Measurements from ENCODE around the gene PANK2. TPM values are rescaled to one million over a fixed set of nuclear protein-coding genes. Genes with fewer than 3 reads are reported as not detected.

PANK2 gene
- total RNA-seq, 1 experiment from 2014 or later, result 62.7 TPM

GRCh38 chr20:3846378-3846739 lies 42.8 kb upstream of the PANK2 start (continued):
- no peak for TF ChIP-seq ZNF512 (CRISPR knock-in tag; IDR thresholded peaks at IDR 0.05; ENCODE audit: borderline replicate concordance)
- no peak for TF ChIP-seq NR2C2 (CRISPR knock-in tag; IDR thresholded peaks at IDR 0.05)
- TF ChIP-seq SOX15 (CRISPR knock-in tag; IDR thresholded peaks at IDR 0.05), result no peak
- no peak for TF ChIP-seq CBFB (CRISPR knock-in tag; IDR thresholded peaks at IDR 0.05; ENCODE audit: low read depth)
- no peak for TF ChIP-seq CDX4 (CRISPR knock-in tag; IDR thresholded peaks at IDR 0.05; ENCODE audit: borderline replicate concordance)

- POLR2A ChIA-PET, result no interaction called here
- Mint-ChIP-seq H3K4me3 (peak within 1 kb of the TSS; percentile 85), H3K27ac (no peak within 1 kb of the TSS), H3K4me1 (peaks cover 5% of the 10 kb centered on the region), H3K27me3 (ENCODE audit: low read depth) (no peaks in the 10 kb centered on the region), H3K36me3 (no peaks in the 10 kb centered on the region), H3K9me3 (no peaks in the 10 kb centered on the region)
- DNase-seq (ENCODE audit: low spot score) (peak; percentile 90), ATAC-seq (peak; percentile 94)
- CTCF ChIA-PET, result interaction anchor here (0.8 to 1.0 kb wide), 3 partner anchors 26 to 130 kb away, joined by 3 read pairs; partner anchors contain the start of genes AP5S1 and SPEF1
- TF ChIP-seq TEAD4 (CRISPR knock-in tag; IDR thresholded peaks at IDR 0.05), result no peak
- TF ChIP-seq RORB (CRISPR knock-in tag; IDR thresholded peaks at IDR 0.05), result no peak
- TF ChIP-seq ZNF425 (CRISPR knock-in tag; conservative IDR thresholded peaks at IDR 0.05), result no peak
- no peak for TF ChIP-seq SMAD4 (CRISPR knock-in tag; IDR thresholded peaks at IDR 0.05)
- TF ChIP-seq ARID4B (CRISPR knock-in tag; IDR thresholded peaks at IDR 0.05; ENCODE audit: borderline replicate concordance), result peak; percentile 75
- no peak for TF ChIP-seq ZNF263 (CRISPR knock-in tag; IDR thresholded peaks at IDR 0.05; ENCODE audit: low read depth)
- TF ChIP-seq IRF2 (CRISPR knock-in tag; IDR thresholded peaks at IDR 0.05; ENCODE audit: borderline replicate concordance, low read depth), result no peak
- TF ChIP-seq NR3C1 (CRISPR knock-in tag; conservative IDR thresholded peaks at IDR 0.05; ENCODE audit: low read depth), result no peak
- TF ChIP-seq STAT6 (CRISPR knock-in tag; conservative IDR thresholded peaks at IDR 0.05; ENCODE audit: low read depth), result no peak
- no peak for TF ChIP-seq ZNF423 (CRISPR knock-in tag; IDR thresholded peaks at IDR 0.05)
- no peak for TF ChIP-seq MXD4 (CRISPR knock-in tag; IDR thresholded peaks at IDR 0.05; ENCODE audit: borderline replicate concordance)
- no peak for TF ChIP-seq TCF7 (CRISPR knock-in tag; IDR thresholded peaks at IDR 0.05; ENCODE audit: low read depth)
- TF ChIP-seq CREM (CRISPR knock-in tag; IDR thresholded peaks at IDR 0.05), result no peak
- no peak for TF ChIP-seq JAZF1 (CRISPR knock-in tag; IDR thresholded peaks at IDR 0.05)
- TF ChIP-seq AFF4 (CRISPR knock-in tag; IDR thresholded peaks at IDR 0.05; ENCODE audit: borderline replicate concordance), result no peak
- TF ChIP-seq PRRX2 (CRISPR knock-in tag; IDR thresholded peaks at IDR 0.05), result no peak
Observed at GRCh38 chr20:3846740-3847428, 42.3 kb upstream of the PANK2 start, which contains the start of gene MAVS. MAVS (plus strand) TSS chr20:3846834; CDS start chr20:3854625, 7,791 bp downstream.
